Endothelial cell of umbilical vein (primary cell): ENCODE measurements around the gene MCCC2.

Source experiments
- CTCF ChIP-seq, 2 donors: IDR thresholded peaks; 1 replicate in 1 of 2; 2 replicates in 1 of 2; pipeline ENCODE4 v1.5.1; 2011; ENCODE audit warnings: low read length in 2 of 2, mild to moderate bottlenecking in 2 of 2, moderate library complexity in 2 of 2, control low read depth in 1 of 2, inconsistent platforms in 1 of 2, low read depth in 1 of 2; ENCODE audit not compliant: insufficient read depth in 1 of 2; ENCODE audit errors: extremely low read depth in 1 of 2
- EZH2 ChIP-seq: IDR thresholded peaks from 2 replicates; pipeline ENCODE4 v1.6.1; 2012; ENCODE audit warnings: borderline replicate concordance, low read depth, mild to moderate bottlenecking, moderate library complexity, low read length, inconsistent platforms; ENCODE audit not compliant: severe bottlenecking
- FOS ChIP-seq: IDR thresholded peaks from 2 replicates; pipeline ENCODE4 v1.6.1; 2011; ENCODE audit warnings: mild to moderate bottlenecking, low read length, moderate library complexity, borderline replicate concordance; ENCODE audit not compliant: insufficient read depth
- JUN ChIP-seq: IDR thresholded peaks from 2 replicates; pipeline ENCODE4 v1.6.1; 2011; ENCODE audit warnings: borderline replicate concordance, low read depth; ENCODE audit not compliant: insufficient read length, insufficient read depth
- MAX ChIP-seq: IDR thresholded peaks from 2 replicates; pipeline ENCODE4 v1.6.1; 2011; ENCODE audit not compliant: insufficient read depth, insufficient read length
- MYC ChIP-seq: IDR thresholded peaks from one replicate; pipeline ENCODE4 v1.6.1; 2011; ENCODE audit warnings: mild to moderate bottlenecking, low read depth, low read length
- POLR2A ChIP-seq: IDR thresholded peaks from 2 replicates; pipeline ENCODE4 v1.6.1; 2012; ENCODE audit warnings: low read depth, mild to moderate bottlenecking, control low read depth, low read length
- POLR2AphosphoS5 ChIP-seq: IDR thresholded peaks from 2 replicates; pipeline ENCODE4 v1.6.1; 2012; ENCODE audit warnings: low read depth, mild to moderate bottlenecking, control low read depth, low read length, moderate library complexity; ENCODE audit not compliant: insufficient read depth

- no peak for TF ChIP-seq CTCF (IDR thresholded peaks at IDR 0.05; ENCODE audit: extremely low read depth in 1 of 2, insufficient read depth in 1 of 2, low read depth in 1 of 2, low read length in 2 of 2)
- no peak for TF ChIP-seq EZH2
- no peak for TF ChIP-seq POLR2A
- no peak for TF ChIP-seq FOS
- no peak for TF ChIP-seq POLR2AphosphoS5
- no peak for TF ChIP-seq JUN
- TF ChIP-seq MAX: no peak
- TF ChIP-seq MYC: no peak
Observed at GRCh38 chr5:71677977-71678376, 90.8 kb downstream of the MCCC2 start.
